ENCODE results near the gene PHF2. TPM values are rescaled to one million over a fixed set of nuclear protein-coding genes. Genes with fewer than 3 reads are reported as not detected.

PHF2 gene
- total and polyA plus RNA-seq, 2 donors (not counting 1 experiment from before 2014, with no cell fraction given), result 11.0 to 28.8 TPM

- intact Hi-C loops (cut with micrococcal nuclease), result no loop called here
- Histone ChIP-seq H3K9ac (ENCODE audit: low read length) (no peak overlapping the region), H3K4me1 (ENCODE audit: control insufficient read depth in 2 of 2, insufficient read depth in 2 of 2, low read length in 2 of 2) (no peaks in the 10 kb centered on the region), H3K36me3 (replicated peaks in 1 of 2; ENCODE audit: control extremely low read depth in 1 of 2, control insufficient read depth in 1 of 2, extremely low read depth in 1 of 2, insufficient read depth in 2 of 2, low read length in 1 of 2) (no peaks in the 10 kb centered on the region), H3K4me3 (ENCODE audit: control extremely low read depth in 1 of 5, extremely low read depth in 1 of 5, insufficient read depth in 1 of 5, low read depth in 2 of 5, low read length in 4 of 5) (no peak overlapping the region), H3K27ac (ENCODE audit: low read length in 2 of 2) (no peak overlapping the region), H3K27me3 (replicated peaks in 1 of 4; ENCODE audit: control extremely low read depth in 1 of 4, control insufficient read depth in 3 of 4, insufficient read depth in 4 of 4, low read length in 3 of 4) (peaks cover 0 to 5% (median 0%) of the 10 kb centered on the region in 4 experiments), H3K79me2 (ENCODE audit: control insufficient read depth, insufficient read depth, low read length) (no peaks in the 10 kb centered on the region), H2AFZ (ENCODE audit: insufficient read depth, low read depth, low read length, poor library complexity, severe bottlenecking) (no peak overlapping the region), H3K9me3 (ENCODE audit: control extremely low read depth in 1 of 3, control insufficient read depth in 2 of 3, insufficient read depth in 1 of 3, low read length in 2 of 3) (peaks cover 0 to 15% (median 2%) of the 10 kb centered on the region in 3 donors), H4K20me1 (ENCODE audit: control insufficient read depth, insufficient read depth, low read length, poor library complexity, severe bottlenecking) (no peaks in the 10 kb centered on the region), H3K4me2 (replicated peaks; ENCODE audit: low read depth, low read length, poor library complexity, severe bottlenecking) (no peak overlapping the region)
- no peak overlapping the region for H3K4me3 Mint-ChIP-seq
- no peaks in the 10 kb centered on the region for H3K4me1 Mint-ChIP-seq
- peaks cover 4% of the 10 kb centered on the region for H3K9me3 Mint-ChIP-seq (ENCODE audit: insufficient read depth)
- CTCF ChIA-PET, result no interaction called here
- no peak for DNase-seq
- POLR2A ChIA-PET, result no interaction called here
- no peak overlapping the region for H3K27ac Mint-ChIP-seq
- H3K27me3 Mint-ChIP-seq, result peaks cover 12% of the 10 kb centered on the region
- TF ChIP-seq EZH2 (IDR thresholded peaks at IDR 0.05; ENCODE audit: borderline replicate concordance, insufficient read depth, low read depth, low read length, poor library complexity, severe bottlenecking) (no peak), CTCF (IDR thresholded peaks at IDR 0.05) (no peak)
- WGBS (ENCODE audit: insufficient coverage), result 91% methylated on average over 4 of the region's 6 CpGs
- ATAC-seq (ENCODE audit: low read depth), result no peak
Observed at GRCh38 chr9:93710370-93710723, 134.0 kb downstream of the PHF2 start.

GRCh38 chr9:93711002-93711401 is 134.6 kb downstream of the PHF2 start:
- DNase-seq (no peak), ATAC-seq (ENCODE audit: low read depth) (no peak)
- peaks cover 4% of the 10 kb centered on the region for H3K9me3 Mint-ChIP-seq (ENCODE audit: insufficient read depth)
- no peak overlapping the region for H3K27ac Mint-ChIP-seq
- Histone ChIP-seq H4K20me1 (ENCODE audit: control insufficient read depth, insufficient read depth, low read length, poor library complexity, severe bottlenecking) (no peaks in the 10 kb centered on the region), H3K9ac (ENCODE audit: low read length) (no peak overlapping the region), H3K79me2 (ENCODE audit: control insufficient read depth, insufficient read depth, low read length) (no peaks in the 10 kb centered on the region), H2AFZ (ENCODE audit: insufficient read depth, low read depth, low read length, poor library complexity, severe bottlenecking) (no peak overlapping the region), H3K9me3 (ENCODE audit: control extremely low read depth in 1 of 3, control insufficient read depth in 2 of 3, insufficient read depth in 1 of 3, low read length in 2 of 3) (peaks cover 0 to 15% (median 2%) of the 10 kb centered on the region in 3 donors), H3K36me3 (replicated peaks in 1 of 2; ENCODE audit: control extremely low read depth in 1 of 2, control insufficient read depth in 1 of 2, extremely low read depth in 1 of 2, insufficient read depth in 2 of 2, low read length in 1 of 2) (no peaks in the 10 kb centered on the region), H3K4me1 (ENCODE audit: control insufficient read depth in 2 of 2, insufficient read depth in 2 of 2, low read length in 2 of 2) (no peaks in the 10 kb centered on the region), H3K4me3 (ENCODE audit: control extremely low read depth in 1 of 5, extremely low read depth in 1 of 5, insufficient read depth in 1 of 5, low read depth in 2 of 5, low read length in 4 of 5) (no peak overlapping the region), H3K27me3 (replicated peaks in 1 of 4; ENCODE audit: control extremely low read depth in 1 of 4, control insufficient read depth in 3 of 4, insufficient read depth in 4 of 4, low read length in 3 of 4) (peaks cover 0 to 5% (median 0%) of the 10 kb centered on the region in 4 experiments), H3K4me2 (replicated peaks; ENCODE audit: low read depth, low read length, poor library complexity, severe bottlenecking) (no peak overlapping the region), H3K27ac (ENCODE audit: low read length in 2 of 2) (no peak overlapping the region)
- TF ChIP-seq EZH2 (IDR thresholded peaks at IDR 0.05; ENCODE audit: borderline replicate concordance, insufficient read depth, low read depth, low read length, poor library complexity, severe bottlenecking), result no peak
- TF ChIP-seq CTCF (IDR thresholded peaks at IDR 0.05), result no peak
- peaks cover 14% of the 10 kb centered on the region for H3K27me3 Mint-ChIP-seq
- CTCF ChIA-PET, result no interaction called here
- H3K4me1 Mint-ChIP-seq, result no peaks in the 10 kb centered on the region
- H3K4me3 Mint-ChIP-seq, result no peak overlapping the region
- WGBS (ENCODE audit: insufficient coverage), result no CpG with 5 or more reads among the region's 2 CpGs
- intact Hi-C loops (cut with micrococcal nuclease), result no loop called here
- POLR2A ChIA-PET, result no interaction called here
